HG03103 (cell line): ENCODE data around the gene CERKL.

ENCODE experiments used
- ATAC-seq: cut with Tn5 transposase; IDR thresholded peaks from one replicate; pipeline ENCODE4 v1.9.1; 2021; ENCODE audit warnings: low read depth; ENCODE audit not compliant: unreplicated experiment

Gene CERKL

GRCh38 chr2:181526014-181526413, 130.9 kb downstream of the CERKL start:
- ATAC-seq, result no peak

DNA sequence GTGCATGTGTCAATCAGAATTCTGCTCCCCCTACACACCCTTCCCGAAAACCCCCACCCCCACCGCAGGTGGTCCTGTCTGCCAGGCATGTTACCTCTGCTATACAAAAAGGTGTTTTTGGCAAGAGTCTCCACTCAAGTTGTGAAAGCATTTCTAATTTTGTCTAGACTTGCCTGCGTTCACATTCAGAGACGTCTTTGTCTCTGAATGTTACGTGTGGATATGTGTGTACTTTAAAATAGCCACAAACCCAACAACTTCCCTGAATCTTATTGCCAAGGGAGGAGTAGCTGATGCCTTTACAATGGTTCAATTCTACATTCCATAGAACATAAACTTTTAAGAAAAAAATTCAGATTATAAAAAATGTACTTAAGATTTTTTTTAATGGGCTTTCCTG, 133.1 kb downstream of the CERKL start:
- no peak for ATAC-seq

DNA sequence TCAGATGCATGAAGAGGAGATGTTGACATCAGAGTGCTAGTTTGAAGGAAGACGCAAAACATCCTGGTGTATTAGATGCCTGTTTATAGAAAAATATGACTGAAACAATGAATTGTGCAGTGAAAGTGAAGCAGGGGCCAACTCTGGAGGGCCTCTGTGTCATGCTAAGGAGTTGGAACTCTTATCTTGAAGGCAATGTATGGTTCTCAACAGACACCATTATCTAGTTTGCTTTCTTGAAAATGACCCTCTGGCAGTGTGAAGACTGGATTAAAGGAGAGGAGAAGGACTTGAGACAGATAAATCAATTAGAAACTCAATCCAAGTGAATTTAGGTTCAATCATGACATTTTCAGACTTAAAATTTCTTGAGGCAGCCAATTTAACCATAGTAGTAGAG, 136.7 kb downstream of the CERKL start:
- ATAC-seq, result no peak

- no peak for ATAC-seq
Observed at GRCh38 chr2:181517685-181518301, 139.1 kb downstream of the CERKL start.

DNA sequence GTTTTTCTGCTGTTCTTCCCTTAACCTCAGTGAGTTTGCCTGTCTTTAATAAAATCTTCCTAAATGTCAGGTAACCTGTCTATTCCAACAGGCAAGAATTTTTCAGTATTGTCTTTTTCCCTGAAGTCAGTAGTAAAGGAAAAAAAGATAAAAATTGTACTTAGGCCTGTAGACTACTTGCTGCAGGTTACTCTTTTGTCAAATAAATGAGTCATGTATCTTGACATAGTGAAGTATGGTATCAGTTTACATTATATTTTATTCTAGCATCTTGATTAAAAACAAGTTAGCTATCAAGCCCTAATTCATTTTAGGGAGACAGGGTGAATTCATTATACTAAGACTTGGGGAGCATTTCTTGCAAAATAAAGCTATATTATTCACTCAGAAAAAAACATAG, 139.9 kb downstream of the CERKL start:
- no peak for ATAC-seq

GRCh38 chr2:181515719-181516118, 141.2 kb downstream of the CERKL start:
- no peak for ATAC-seq

GRCh38 chr2:181500201-181500600, 156.7 kb downstream of the CERKL start:
- no peak for ATAC-seq

DNA sequence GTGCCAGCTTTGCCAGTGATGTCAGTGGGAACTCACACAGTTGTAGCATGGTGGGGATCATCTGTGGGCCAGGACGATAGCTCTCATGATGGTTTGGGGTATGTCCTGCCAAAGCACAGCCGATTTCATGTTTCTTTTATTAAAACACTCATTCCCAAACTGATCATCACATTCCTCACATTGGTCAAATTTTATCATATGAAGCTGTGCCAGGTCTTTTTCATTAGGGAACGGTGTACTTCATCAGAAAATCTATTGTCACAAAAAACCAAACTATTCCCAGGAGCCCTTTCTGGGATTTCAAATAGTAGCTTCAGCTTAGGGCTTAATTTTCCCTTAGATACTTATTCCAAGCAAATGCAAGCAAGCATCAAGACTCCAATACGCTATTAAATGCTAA, 157.7 kb downstream of the CERKL start:
- ATAC-seq, result no peak
